Right lobe of liver (tissue), 6 donors: ENCODE measurements around the gene MAP2. TPM values are rescaled to one million over a fixed set of nuclear protein-coding genes. Genes with fewer than 3 reads are reported as not detected.

ENCODE experiments used
- ATAC-seq, 4 donors: fragments of 200-7000 bp; cut with Tn5 transposase; one replicate each; pipeline ENCODE4 v1.9.1; 2020; ENCODE audit warnings: mild to moderate bottlenecking in 4 of 4, moderate library complexity in 4 of 4
- DNase-seq, 3 donors: peaks; one replicate each; pipeline ENCODE4 v3.0.0-alpha.2; 2020
- H3K27ac ChIP-seq, 3 donors: fragments of 200-600 bp; one replicate each; pipeline ENCODE4 v1.8.0; 2022
- H3K27me3 ChIP-seq, 2 donors: fragments of 200-600 bp; one replicate each; pipeline ENCODE4 v1.8.0; 2022
- H3K36me3 ChIP-seq, 4 donors: fragments of 200-600 bp; sonication (generic) in 1 of 4; one replicate each; pipeline versions ENCODE4 v1.5.1 to v1.8.0; 2017 to 2022; ENCODE audit warnings: control low read depth in 1 of 4
- H3K4me1 ChIP-seq, 4 donors: fragments of 200-600 bp; sonication (generic) in 1 of 4; one replicate each; pipeline versions ENCODE4 v1.5.1 to v1.8.0; 2017 to 2022; ENCODE audit warnings: control low read depth in 1 of 4
- H3K4me3 ChIP-seq, 3 donors: fragments of 200-600 bp; one replicate each; pipeline ENCODE4 v1.8.0; 2022
- H3K9me3 ChIP-seq, 4 donors: fragments of 200-600 bp; sonication (generic) in 1 of 4; one replicate each; pipeline versions ENCODE4 v1.5.1 to v1.8.0; 2017 to 2022; ENCODE audit warnings: control low read depth in 1 of 4
- POLR2A ChIP-seq: fragments of 450-650 bp; IDR thresholded peaks from one replicate; pipeline ENCODE4 v1.6.1; 2017; ENCODE audit warnings: antibody characterized with exemption, mild to moderate bottlenecking
- WGBS: methylation state at CpG from one replicate; pipeline ENCODE4 v1.1.6; 2018; ENCODE audit warnings: low coverage, low lambda C conversion rate; ENCODE audit not compliant: insufficient coverage; ENCODE audit errors: missing lambda C conversion rate; 5-methylcytosine and 5-hydroxymethylcytosine counted together
- intact Hi-C, 2 donors: fragments of 100-400 bp; cut with DNase I; formaldehyde crosslinking; loops; one replicate each; pipeline versions ENCODE4 v1.11.2 to v1.14.1; 2022
- total RNA-seq, 6 experiments: library from RNA; depleted of rRNA in 2 of 6; stranded (reverse); fragments of >200 nt in 2 of 6; fragmentation: NEBNext Ultra II Directional in 3 of 6; extraction: Animal tissue kit (Norgen Biotek cat#: 25700) in 3 of 6; gene quantifications; one replicate each; pipeline versions ENCODE4 v1.1.0 to v1.2.4, GENCODE V29; 2016 to 2023
- TF ChIP-seq, protein P1 (sequence below), 4 donors: fragments of 200-600 bp in 3 of 4; fragments of 450-650 bp in 1 of 4; IDR thresholded peaks; one replicate each; pipeline versions ENCODE4 v1.5.1 to v1.8.0; 2016 to 2022; ENCODE audit warnings: antibody characterized with exemption in 4 of 4, mild to moderate bottlenecking in 2 of 4
- donor health status: DM: no; HTN: yes; CAD: no.
- donor health status: DM: no; HTN: no; CAD: no.
- donor health status: DM: no; HTN: no; CAD: no.
- donor health status: DM: no; HTN: yes; CAD: no.
- donor health status: DM: no; HTN: yes; CAD: no.

MAP2 gene
- total RNA-seq, 6 experiments from 2014 or later: 2.0 to 11.4 (median 3.6) TPM

DNA sequence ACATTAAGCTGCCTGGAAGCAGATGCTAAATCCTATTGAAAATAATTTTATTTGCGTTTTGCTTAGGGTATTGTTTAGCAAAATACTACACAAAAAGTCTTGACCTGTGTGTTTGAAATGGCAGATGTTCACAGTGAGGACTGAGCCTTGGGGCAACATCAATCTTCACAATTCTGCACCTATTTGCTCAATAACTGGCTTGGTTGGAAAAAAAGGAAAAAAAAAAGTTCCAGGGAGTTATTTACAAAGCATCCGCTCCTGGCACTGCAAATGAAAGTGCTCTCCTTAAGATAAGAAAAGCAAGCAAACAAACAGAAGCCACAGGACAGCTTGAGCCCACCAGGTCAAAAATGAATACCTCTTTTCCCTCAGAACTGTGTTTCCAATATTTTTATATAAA is 77.7 kb downstream of the MAP2 start:
- Histone ChIP-seq H3K36me3 (no peaks in the 10 kb centered on the region), H3K27ac (no peak overlapping the region), H3K27me3 (no peaks in the 10 kb centered on the region), H3K4me1 (peaks cover 0 to 4% (median 0%) of the 10 kb centered on the region in 4 donors), H3K9me3 (no peaks in the 10 kb centered on the region), H3K4me3 (no peak overlapping the region)
- no peak for DNase-seq
- no peak for ATAC-seq
- 27% methylated on average over 2 of the region's 2 CpGs for WGBS
- TF ChIP-seq, protein P1, sequence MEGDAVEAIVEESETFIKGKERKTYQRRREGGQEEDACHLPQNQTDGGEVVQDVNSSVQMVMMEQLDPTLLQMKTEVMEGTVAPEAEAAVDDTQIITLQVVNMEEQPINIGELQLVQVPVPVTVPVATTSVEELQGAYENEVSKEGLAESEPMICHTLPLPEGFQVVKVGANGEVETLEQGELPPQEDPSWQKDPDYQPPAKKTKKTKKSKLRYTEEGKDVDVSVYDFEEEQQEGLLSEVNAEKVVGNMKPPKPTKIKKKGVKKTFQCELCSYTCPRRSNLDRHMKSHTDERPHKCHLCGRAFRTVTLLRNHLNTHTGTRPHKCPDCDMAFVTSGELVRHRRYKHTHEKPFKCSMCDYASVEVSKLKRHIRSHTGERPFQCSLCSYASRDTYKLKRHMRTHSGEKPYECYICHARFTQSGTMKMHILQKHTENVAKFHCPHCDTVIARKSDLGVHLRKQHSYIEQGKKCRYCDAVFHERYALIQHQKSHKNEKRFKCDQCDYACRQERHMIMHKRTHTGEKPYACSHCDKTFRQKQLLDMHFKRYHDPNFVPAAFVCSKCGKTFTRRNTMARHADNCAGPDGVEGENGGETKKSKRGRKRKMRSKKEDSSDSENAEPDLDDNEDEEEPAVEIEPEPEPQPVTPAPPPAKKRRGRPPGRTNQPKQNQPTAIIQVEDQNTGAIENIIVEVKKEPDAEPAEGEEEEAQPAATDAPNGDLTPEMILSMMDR (IDR thresholded peaks at IDR 0.05): no peak
- TF ChIP-seq POLR2A: no peak
- intact Hi-C loops: no loop called here

DNA sequence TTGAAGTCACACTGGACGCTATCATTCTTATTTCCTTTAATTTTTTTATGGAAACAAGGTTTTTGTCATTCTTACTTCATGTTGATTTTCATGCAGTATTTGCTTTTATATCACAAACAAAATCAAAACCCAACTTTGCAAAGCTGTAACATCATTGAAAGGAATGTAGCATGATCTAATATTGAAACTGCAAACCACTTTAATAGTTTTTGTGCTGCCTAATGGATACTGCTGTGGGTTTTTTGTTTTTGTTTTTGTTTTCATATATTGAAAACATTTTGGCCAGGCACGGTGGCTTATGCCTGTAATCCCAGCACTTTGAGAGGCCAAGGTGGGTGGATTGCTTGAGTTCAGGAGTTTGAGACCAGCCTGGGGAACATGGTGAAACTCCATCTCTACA is 81.6 kb downstream of the MAP2 start:
- no peak overlapping the region for H3K27ac ChIP-seq
- no peak for DNase-seq
- intact Hi-C loops: no loop called here
- no peak for ATAC-seq
- WGBS: 69% methylated on average over 2 of the region's 2 CpGs
- H3K36me3 ChIP-seq: no peaks in the 10 kb centered on the region
- TF ChIP-seq, protein P1 (IDR thresholded peaks at IDR 0.05): no peak
- TF ChIP-seq POLR2A: no peak
- no peak overlapping the region for H3K4me3 ChIP-seq
- H3K9me3 ChIP-seq: no peaks in the 10 kb centered on the region
- peaks cover 0 to 11% (median 0%) of the 10 kb centered on the region in 4 donors for H3K4me1 ChIP-seq
- no peaks in the 10 kb centered on the region for H3K27me3 ChIP-seq

DNA sequence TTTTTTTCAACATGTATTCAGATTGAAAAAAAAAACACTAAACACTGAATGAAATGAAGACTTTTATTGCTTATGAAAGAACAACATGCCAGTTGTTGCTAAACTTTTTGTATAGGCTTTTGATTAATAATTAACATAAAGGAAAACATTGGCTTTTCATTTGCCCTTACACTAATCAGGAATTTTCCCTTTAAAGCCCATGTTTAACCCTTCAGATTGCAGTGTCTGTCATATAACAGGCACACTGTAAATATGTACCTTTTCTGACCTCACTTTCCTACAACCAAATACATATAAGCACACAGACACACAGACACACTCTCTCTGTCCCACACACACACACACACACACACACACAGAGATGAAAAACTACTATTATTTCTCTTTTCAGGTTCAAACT is 84.4 kb downstream of the MAP2 start:
- intact Hi-C loops: no loop called here
- no peak overlapping the region for H3K27ac ChIP-seq
- no peaks in the 10 kb centered on the region for H3K27me3 ChIP-seq
- H3K9me3 ChIP-seq: no peaks in the 10 kb centered on the region
- H3K4me3 ChIP-seq: no peak overlapping the region
- peak in 3 of 4 donors; percentile 60 to 63 (median 62) for ATAC-seq
- no peak for DNase-seq
- H3K4me1 ChIP-seq: peaks cover 0 to 11% (median 0%) of the 10 kb centered on the region in 4 donors
- H3K36me3 ChIP-seq: no peaks in the 10 kb centered on the region
- no peak for TF ChIP-seq POLR2A
- TF ChIP-seq, protein P1 (IDR thresholded peaks at IDR 0.05): no peak

DNA sequence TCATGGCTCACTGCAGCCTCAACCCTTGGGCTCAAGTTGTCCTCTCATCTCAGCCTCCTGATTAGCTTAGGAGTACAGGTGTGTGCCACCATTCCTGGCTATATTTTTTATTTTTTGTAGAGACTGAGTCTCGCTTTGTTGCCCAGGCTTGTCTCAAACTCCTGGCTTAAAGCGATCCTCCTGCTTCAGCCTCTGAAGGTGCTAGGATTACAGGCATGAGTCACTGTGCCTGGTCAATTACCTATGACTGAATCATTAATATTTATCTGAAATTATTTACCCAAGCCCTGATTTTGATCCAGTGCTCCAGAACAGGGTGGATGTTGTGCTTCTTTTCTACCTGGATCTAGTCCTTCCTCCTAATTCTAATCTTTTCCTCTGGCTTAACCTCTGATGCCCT is 87.8 kb downstream of the MAP2 start:
- H3K4me3 ChIP-seq: no peak overlapping the region
- H3K36me3 ChIP-seq: no peaks in the 10 kb centered on the region
- ATAC-seq: no peak
- TF ChIP-seq, protein P1 (IDR thresholded peaks at IDR 0.05): no peak
- TF ChIP-seq POLR2A: no peak
- H3K27ac ChIP-seq: no peak overlapping the region
- no peak for DNase-seq
- H3K4me1 ChIP-seq: peaks cover 0 to 11% (median 0%) of the 10 kb centered on the region in 4 donors
- intact Hi-C loops: no loop called here
- no peaks in the 10 kb centered on the region for H3K9me3 ChIP-seq
- H3K27me3 ChIP-seq: no peaks in the 10 kb centered on the region
- WGBS: 83% methylated on average over 2 of the region's 2 CpGs

DNA sequence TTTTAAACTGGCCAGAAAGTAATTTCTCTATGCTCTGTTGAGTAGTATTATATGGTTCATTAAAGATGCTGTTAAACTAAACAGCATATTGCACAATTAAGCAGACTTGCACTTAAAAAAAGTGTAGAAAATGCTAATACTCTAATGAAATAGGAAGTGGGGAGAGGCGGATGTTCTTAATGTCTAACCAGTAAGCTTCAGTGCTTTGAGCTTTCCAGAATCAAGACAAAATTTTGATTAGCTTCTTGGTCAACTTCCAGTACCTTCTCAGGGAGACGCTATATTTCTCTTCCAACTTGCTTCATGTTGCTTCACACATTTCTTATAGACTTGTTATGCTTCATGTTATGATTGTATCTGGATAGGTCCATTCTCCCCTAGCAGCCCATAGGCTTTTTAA is 89.1 kb downstream of the MAP2 start:
- Histone ChIP-seq H3K4me3 (no peak overlapping the region), H3K4me1 (peaks cover 0 to 5% (median 0%) of the 10 kb centered on the region in 4 donors), H3K9me3 (no peaks in the 10 kb centered on the region), H3K27ac (no peak overlapping the region), H3K36me3 (no peaks in the 10 kb centered on the region), H3K27me3 (no peaks in the 10 kb centered on the region)
- TF ChIP-seq, protein P1 (IDR thresholded peaks at IDR 0.05): no peak
- TF ChIP-seq POLR2A: no peak
- intact Hi-C loops: no loop called here
- DNase-seq: no peak
- WGBS: 55% methylated on average over 2 of the region's 2 CpGs
- no peak for ATAC-seq
